ENCODE measurements around the gene UBE2B.
"Not testable (repeated sequence)": the region's sequence is repeated elsewhere in the genome, so short reads cannot be mapped to it uniquely, and the experiment has no call there.

UBE2B gene

DNA sequence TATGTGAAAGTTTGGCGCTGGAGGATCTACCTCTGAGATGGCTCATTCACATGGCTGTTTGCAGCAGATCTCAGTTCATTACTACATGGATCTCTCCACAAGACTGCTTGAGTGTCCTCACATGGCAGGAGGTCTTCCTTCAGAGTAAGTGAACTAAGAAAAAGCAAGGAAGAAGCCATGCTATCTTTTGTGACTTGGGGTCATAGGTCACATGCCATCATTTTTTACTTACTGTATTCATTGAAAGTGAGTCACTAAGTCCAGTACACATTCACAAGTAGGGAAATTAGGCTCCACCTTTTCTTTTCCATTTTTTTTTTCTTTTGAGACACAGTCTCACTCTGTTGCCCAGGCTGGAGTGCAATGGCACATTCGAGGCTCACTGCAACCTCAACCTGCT, 49.0 kb downstream of the UBE2B start:
- no peak overlapping the region for H3K27ac ChIP-seq (ENCODE audit: low read depth, low read length, poor library complexity, severe bottlenecking)
- no peak overlapping the region for H3K9ac ChIP-seq (ENCODE audit: low read length)
- H3K27me3 ChIP-seq (ENCODE audit: insufficient read depth, low read length) = no peaks in the 10 kb centered on the region
- H2AFZ ChIP-seq (ENCODE audit: low read length) = no peak overlapping the region
- no peaks in the 10 kb centered on the region for H3K4me1 ChIP-seq (ENCODE audit: insufficient read depth, low read length, severe bottlenecking)
- no peaks in the 10 kb centered on the region for H3K9me2 ChIP-seq (ENCODE audit: low read depth, low read length)
- H3K4me2 ChIP-seq (ENCODE audit: low read length) = no peak overlapping the region
- H4K20me1 ChIP-seq (ENCODE audit: insufficient read depth, low read length) = no peaks in the 10 kb centered on the region
- no peaks in the 10 kb centered on the region; the same call in 1 of the 2 replicates for H3K36me3 ChIP-seq (ENCODE audit: insufficient read depth, low read length)
- no peak overlapping the region for H3K4me3 ChIP-seq (ENCODE audit: low read depth, low read length, poor library complexity, severe bottlenecking)
- 0 out of 2 replicates have a peak, but pooled peaks cover 3% of the 10 kb centered on the region for H3K9me3 ChIP-seq (ENCODE audit: low read length)
- H3K79me2 ChIP-seq (ENCODE audit: insufficient read depth, low read length) = no peaks in the 10 kb centered on the region
- no peaks in the 10 kb centered on the region for H3F3A ChIP-seq (ENCODE audit: insufficient read depth, low read length)
- no peak for TF ChIP-seq EZH2 (IDR thresholded peaks at IDR 0.05; ENCODE audit: borderline replicate concordance, low read length)
- TF ChIP-seq, protein P1, sequence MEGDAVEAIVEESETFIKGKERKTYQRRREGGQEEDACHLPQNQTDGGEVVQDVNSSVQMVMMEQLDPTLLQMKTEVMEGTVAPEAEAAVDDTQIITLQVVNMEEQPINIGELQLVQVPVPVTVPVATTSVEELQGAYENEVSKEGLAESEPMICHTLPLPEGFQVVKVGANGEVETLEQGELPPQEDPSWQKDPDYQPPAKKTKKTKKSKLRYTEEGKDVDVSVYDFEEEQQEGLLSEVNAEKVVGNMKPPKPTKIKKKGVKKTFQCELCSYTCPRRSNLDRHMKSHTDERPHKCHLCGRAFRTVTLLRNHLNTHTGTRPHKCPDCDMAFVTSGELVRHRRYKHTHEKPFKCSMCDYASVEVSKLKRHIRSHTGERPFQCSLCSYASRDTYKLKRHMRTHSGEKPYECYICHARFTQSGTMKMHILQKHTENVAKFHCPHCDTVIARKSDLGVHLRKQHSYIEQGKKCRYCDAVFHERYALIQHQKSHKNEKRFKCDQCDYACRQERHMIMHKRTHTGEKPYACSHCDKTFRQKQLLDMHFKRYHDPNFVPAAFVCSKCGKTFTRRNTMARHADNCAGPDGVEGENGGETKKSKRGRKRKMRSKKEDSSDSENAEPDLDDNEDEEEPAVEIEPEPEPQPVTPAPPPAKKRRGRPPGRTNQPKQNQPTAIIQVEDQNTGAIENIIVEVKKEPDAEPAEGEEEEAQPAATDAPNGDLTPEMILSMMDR (IDR thresholded peaks at IDR 0.05; ENCODE audit: low read length) = no peak

DNA sequence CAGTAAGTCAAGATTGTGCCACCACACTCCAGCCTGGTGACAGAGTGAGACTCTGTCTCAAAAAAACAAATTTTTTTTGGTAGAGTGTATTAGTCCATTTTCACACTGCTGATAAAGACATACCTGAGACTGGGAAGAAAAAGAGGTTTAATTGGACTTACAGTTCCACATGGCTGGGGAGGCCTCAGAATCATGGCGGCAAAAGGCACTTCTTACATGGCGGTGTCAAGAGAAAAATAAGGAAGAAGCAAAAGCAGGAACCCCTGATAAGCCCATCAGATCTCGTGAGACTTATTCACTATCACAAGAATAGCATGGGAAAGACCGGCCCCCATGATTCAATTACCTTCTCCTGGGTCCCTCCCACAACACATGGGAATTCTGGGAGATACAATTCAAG, 49.7 kb downstream of the UBE2B start:
- not testable (repeated sequence) for H3F3A ChIP-seq (ENCODE audit: insufficient read depth, low read length); H3K27me3 ChIP-seq (ENCODE audit: insufficient read depth, low read length); H3K79me2 ChIP-seq (ENCODE audit: insufficient read depth, low read length); H3K27ac ChIP-seq (ENCODE audit: low read depth, low read length, poor library complexity, severe bottlenecking); H3K4me3 ChIP-seq (ENCODE audit: low read depth, low read length, poor library complexity, severe bottlenecking); H4K20me1 ChIP-seq (ENCODE audit: insufficient read depth, low read length); H3K9me3 ChIP-seq (ENCODE audit: low read length); H3K36me3 ChIP-seq (ENCODE audit: insufficient read depth, low read length); H3K9ac ChIP-seq (ENCODE audit: low read length); H3K4me2 ChIP-seq (ENCODE audit: low read length); H3K9me2 ChIP-seq (ENCODE audit: low read depth, low read length); H3K4me1 ChIP-seq (ENCODE audit: insufficient read depth, low read length, severe bottlenecking); H2AFZ ChIP-seq (ENCODE audit: low read length)

DNA sequence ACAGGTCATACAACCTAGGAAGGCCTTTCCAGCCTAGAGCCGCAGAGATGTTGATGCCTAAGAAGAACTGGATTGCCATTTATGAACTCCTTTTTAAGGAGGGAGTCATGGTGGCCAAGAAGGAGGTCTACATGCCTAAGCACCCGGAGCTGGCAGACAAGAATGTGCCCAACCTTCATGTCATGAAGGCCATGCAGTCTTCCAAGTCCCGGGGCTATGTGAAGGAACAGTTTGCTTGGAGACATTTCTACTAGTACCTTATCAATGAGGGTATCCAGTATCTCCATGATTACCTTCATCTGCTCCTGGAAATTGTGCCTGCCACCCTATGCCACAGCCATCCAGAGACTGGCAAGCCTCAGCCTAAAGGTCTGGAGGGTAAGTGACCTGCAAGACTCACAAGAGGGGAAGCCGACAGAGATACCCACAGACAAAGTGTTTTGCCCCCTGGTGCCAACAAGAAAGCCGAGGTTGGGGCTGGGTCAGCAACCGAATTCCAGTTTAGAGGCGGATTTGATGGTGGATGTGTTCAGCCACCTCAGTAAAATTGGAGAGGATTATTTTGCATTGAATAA, 51.5 kb downstream of the UBE2B start:
- H3K9ac ChIP-seq (ENCODE audit: low read length) = no peak overlapping the region
- H3K27ac ChIP-seq (ENCODE audit: low read depth, low read length, poor library complexity, severe bottlenecking) = no peak overlapping the region
- H3K79me2 ChIP-seq (ENCODE audit: insufficient read depth, low read length) = no peaks in the 10 kb centered on the region
- H3K4me1 ChIP-seq (ENCODE audit: insufficient read depth, low read length, severe bottlenecking) = no peaks in the 10 kb centered on the region
- TF ChIP-seq, protein P1 (IDR thresholded peaks at IDR 0.05; ENCODE audit: low read length) = no peak
- no peak for TF ChIP-seq EZH2 (IDR thresholded peaks at IDR 0.05; ENCODE audit: borderline replicate concordance, low read length)
- H4K20me1 ChIP-seq (ENCODE audit: insufficient read depth, low read length) = no peaks in the 10 kb centered on the region
- no peak overlapping the region for H2AFZ ChIP-seq (ENCODE audit: low read length)
- H3K4me2 ChIP-seq (ENCODE audit: low read length) = no peak overlapping the region
- no peaks in the 10 kb centered on the region; the same call in 1 of the 2 replicates for H3K36me3 ChIP-seq (ENCODE audit: insufficient read depth, low read length)
- no peaks in the 10 kb centered on the region for H3K27me3 ChIP-seq (ENCODE audit: insufficient read depth, low read length)
- 0 out of 2 replicates have a peak, but pooled peaks cover 3% of the 10 kb centered on the region for H3K9me3 ChIP-seq (ENCODE audit: low read length)
- H3K9me2 ChIP-seq (ENCODE audit: low read depth, low read length) = no peaks in the 10 kb centered on the region
- no peaks in the 10 kb centered on the region for H3F3A ChIP-seq (ENCODE audit: insufficient read depth, low read length)
- no peak overlapping the region for H3K4me3 ChIP-seq (ENCODE audit: low read depth, low read length, poor library complexity, severe bottlenecking)

DNA sequence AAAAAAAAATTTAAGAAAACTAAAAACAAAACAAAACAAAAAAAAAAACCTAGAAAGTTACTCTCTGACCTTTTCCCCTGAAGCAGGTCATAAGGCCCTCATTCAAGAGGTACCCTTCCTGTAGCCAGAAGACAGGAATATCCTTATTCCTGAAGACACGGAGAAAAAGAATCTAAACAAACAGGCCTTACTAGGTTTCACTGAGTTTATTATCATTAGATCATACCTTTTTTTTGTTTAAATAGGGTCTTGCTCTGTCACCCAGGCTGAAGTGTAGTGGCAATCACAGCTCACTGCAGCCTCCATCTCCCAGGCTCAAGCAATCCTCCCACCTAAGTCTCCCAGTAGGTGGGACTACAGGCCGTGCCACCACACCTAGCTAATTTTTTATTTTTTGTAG, 52.0 kb downstream of the UBE2B start:
- Histone ChIP-seq H3F3A (ENCODE audit: insufficient read depth, low read length) (no peaks in the 10 kb centered on the region), H2AFZ (ENCODE audit: low read length) (no peak overlapping the region), H3K4me3 (ENCODE audit: low read depth, low read length, poor library complexity, severe bottlenecking) (no peak overlapping the region), H3K9ac (ENCODE audit: low read length) (no peak overlapping the region), H3K27ac (ENCODE audit: low read depth, low read length, poor library complexity, severe bottlenecking) (no peak overlapping the region), H3K79me2 (ENCODE audit: insufficient read depth, low read length) (no peaks in the 10 kb centered on the region), H3K9me2 (ENCODE audit: low read depth, low read length) (no peaks in the 10 kb centered on the region), H3K9me3 (ENCODE audit: low read length) (0 out of 2 replicates have a peak, but pooled peaks cover 3% of the 10 kb centered on the region), H4K20me1 (ENCODE audit: insufficient read depth, low read length) (no peaks in the 10 kb centered on the region), H3K4me1 (ENCODE audit: insufficient read depth, low read length, severe bottlenecking) (no peaks in the 10 kb centered on the region), H3K36me3 (ENCODE audit: insufficient read depth, low read length) (no peaks in the 10 kb centered on the region; the same call in 1 of the 2 replicates), H3K27me3 (ENCODE audit: insufficient read depth, low read length) (no peaks in the 10 kb centered on the region), H3K4me2 (ENCODE audit: low read length) (no peak overlapping the region)
- TF ChIP-seq, protein P1 (IDR thresholded peaks at IDR 0.05; ENCODE audit: low read length) = no peak
- TF ChIP-seq EZH2 (IDR thresholded peaks at IDR 0.05; ENCODE audit: borderline replicate concordance, low read length) = no peak
